Ascending aorta (tissue), 2 donors: ENCODE data around the gene ST3GAL5. TPM values are rescaled to one million over a fixed set of nuclear protein-coding genes. Genes with fewer than 3 reads are reported as not detected.

Source experiments
- DNase-seq, 2 donors: peaks; one replicate each; pipeline ENCODE4 v3.0.0-alpha.2; 2019; ENCODE audit warnings: low spot score in 2 of 2
- H3K27ac ChIP-seq, 2 donors: fragments of 200-600 bp; sonication (generic); one replicate each; pipeline ENCODE4 v1.5.1; 2016 to 2017; ENCODE audit warnings: mild to moderate bottlenecking in 1 of 2
- H3K27me3 ChIP-seq: fragments of 200-600 bp; sonication (generic); one replicate; pipeline ENCODE4 v1.5.1; 2017
- H3K36me3 ChIP-seq, 2 donors: fragments of 200-600 bp; sonication (generic); one replicate each; pipeline ENCODE4 v1.5.1; 2016
- H3K4me1 ChIP-seq, 2 donors: fragments of 200-600 bp; sonication (generic); one replicate each; pipeline ENCODE4 v1.5.1; 2016 to 2017; ENCODE audit warnings: mild to moderate bottlenecking in 1 of 2
- H3K4me3 ChIP-seq, 2 donors: fragments of 200-600 bp; sonication (generic); one replicate each; pipeline ENCODE4 v1.5.1; 2016 to 2017; ENCODE audit warnings: mild to moderate bottlenecking in 1 of 2
- H3K9me3 ChIP-seq, 2 donors: fragments of 200-600 bp; sonication (generic); one replicate each; pipeline ENCODE4 v1.5.1; 2016
- CTCF ChIP-seq, 3 experiments: fragments of 200-600 bp in 2 of 3; fragments of 450-650 bp in 1 of 3; sonication (generic) in 2 of 3; IDR thresholded peaks; one replicate each; pipeline ENCODE4 v1.5.1; 2016 to 2019; ENCODE audit warnings: antibody characterized with exemption in 3 of 3, mild to moderate bottlenecking in 1 of 3, moderate library complexity in 1 of 3
- intact Hi-C: fragments of 100-400 bp; cut with DNase I; formaldehyde crosslinking; loops from one replicate; pipeline ENCODE4 v1.15.1; 2023
- total RNA-seq: library from RNA; depleted of rRNA; stranded (reverse); fragments of >200 nt; gene quantifications from one replicate; pipeline ENCODE4 v1.1.0, GENCODE V29; 2016

Gene ST3GAL5
- total RNA-seq, 1 donor from 2014 or later, result 21.0 TPM

- Histone ChIP-seq H3K27me3 (no peaks in the 10 kb centered on the region), H3K36me3 (peaks cover 12 to 35% of the 10 kb centered on the region in 2 donors), H3K9me3 (no peaks in the 10 kb centered on the region), H3K4me1 (peaks cover 44 to 80% of the 10 kb centered on the region in 2 donors), H3K27ac (peak overlapping the region; percentile 87 to 91), H3K4me3 (no peak overlapping the region)
- DNase-seq, result peak in 1 of 2 donors; percentile 86
- no peak for TF ChIP-seq CTCF (IDR thresholded peaks at IDR 0.05)
- intact Hi-C loops, result loop anchor here (1.0 kb wide), 1 partner anchor 21 kb away; no protein-coding TSS in a partner anchor
Observed at GRCh38 chr2:85792783-85793441, 95.9 kb downstream of the ST3GAL5 start.

DNA sequence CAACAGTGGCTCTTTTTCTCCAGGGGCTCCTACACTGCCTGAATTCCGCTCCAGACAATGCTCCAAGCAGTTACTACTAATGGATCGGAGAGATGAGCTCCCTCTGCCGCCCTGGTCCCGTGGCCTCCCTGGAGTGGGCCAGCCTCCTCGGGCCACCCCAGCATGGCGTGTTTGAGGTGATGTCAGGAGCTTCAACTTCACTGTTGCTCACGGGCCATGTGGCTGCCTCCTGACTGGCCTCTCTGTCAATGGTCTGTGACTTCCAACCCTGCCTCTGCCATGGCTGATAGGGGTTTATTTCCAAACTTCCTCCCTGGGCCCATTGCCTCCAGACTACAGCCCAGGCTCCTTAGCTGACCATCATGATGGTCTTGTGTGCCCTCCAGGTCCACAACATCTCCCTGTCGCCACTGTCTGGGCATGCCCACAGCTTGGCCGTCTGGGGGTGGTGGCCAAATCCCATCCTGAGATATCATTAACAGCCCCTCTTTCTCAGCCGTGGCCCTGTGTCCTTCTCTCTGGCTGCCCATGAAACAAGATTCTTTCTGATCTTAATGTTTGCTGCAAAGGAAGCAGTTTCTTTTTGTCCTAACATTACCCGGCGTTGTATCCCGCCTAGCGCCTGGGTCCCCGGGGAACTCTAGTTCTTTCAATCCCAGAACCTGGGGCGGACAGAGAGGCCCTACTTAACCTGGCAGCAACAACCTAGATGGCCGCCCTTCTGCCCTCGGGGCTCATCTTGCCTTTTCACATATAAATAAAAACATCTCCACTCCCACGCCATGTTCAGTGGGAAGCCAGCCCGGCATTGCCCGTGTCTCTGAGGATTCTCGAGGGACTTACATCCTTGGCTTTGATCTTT, 96.9 kb downstream of the ST3GAL5 start:
- no peaks in the 10 kb centered on the region for H3K27me3 ChIP-seq
- intact Hi-C loops, result loop anchor here (1.0 kb wide), 1 partner anchor 20 kb away; no protein-coding TSS in a partner anchor
- no peak overlapping the region for H3K4me3 ChIP-seq
- TF ChIP-seq CTCF (IDR thresholded peaks at IDR 0.05), result no peak
- peak overlapping the region; percentile 87 to 91 for H3K27ac ChIP-seq
- peaks cover 39 to 80% of the 10 kb centered on the region in 2 donors for H3K4me1 ChIP-seq
- no peaks in the 10 kb centered on the region for H3K9me3 ChIP-seq
- DNase-seq, result no peak
- peaks cover 22 to 45% of the 10 kb centered on the region in 2 donors for H3K36me3 ChIP-seq

DNA sequence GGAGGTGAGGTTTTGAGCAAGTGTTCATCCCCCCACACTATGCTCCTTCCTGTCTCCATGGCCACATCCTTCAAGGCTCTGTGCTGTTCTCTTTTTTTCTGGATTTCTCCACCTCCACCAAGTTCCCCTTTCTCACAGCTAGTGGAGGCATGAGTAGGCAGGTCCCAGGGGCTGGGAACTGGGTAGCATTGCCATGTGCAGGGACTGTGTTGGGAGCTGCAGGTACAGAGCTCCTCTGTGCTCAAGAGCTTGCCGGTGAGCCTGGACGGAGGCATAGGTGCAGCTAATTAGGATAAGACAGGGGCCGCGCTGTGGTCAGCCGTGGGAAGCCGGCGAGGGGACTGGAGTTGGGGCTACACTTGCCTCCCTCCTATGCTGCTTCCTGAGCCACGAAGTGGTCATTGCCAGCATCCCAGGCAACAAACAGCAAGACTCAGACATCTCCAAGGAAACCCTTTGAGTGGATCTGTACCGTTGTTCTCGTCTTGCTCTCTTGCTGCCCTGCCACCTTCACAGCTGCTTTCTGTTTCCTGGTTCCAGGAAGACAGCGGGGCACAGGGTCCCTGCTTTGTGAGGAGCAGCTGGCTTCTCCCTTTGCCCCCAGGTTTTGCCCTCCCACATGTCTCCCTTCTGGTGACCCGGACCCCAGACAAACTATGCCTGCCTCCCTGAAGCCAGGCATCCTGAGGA, 98.1 kb downstream of the ST3GAL5 start:
- H3K36me3 ChIP-seq, result peaks cover 25 to 53% of the 10 kb centered on the region in 2 donors
- TF ChIP-seq CTCF (IDR thresholded peaks at IDR 0.05), result no peak
- no peaks in the 10 kb centered on the region for H3K27me3 ChIP-seq
- peaks cover 34 to 79% of the 10 kb centered on the region in 2 donors for H3K4me1 ChIP-seq
- no peak for DNase-seq
- H3K4me3 ChIP-seq, result no peak overlapping the region
- intact Hi-C loops, result no loop called here
- no peaks in the 10 kb centered on the region for H3K9me3 ChIP-seq
- H3K27ac ChIP-seq, result peak overlapping the region; percentile 87 to 91

- intact Hi-C loops, result no loop called here
- no peak for TF ChIP-seq CTCF (IDR thresholded peaks at IDR 0.05)
- Histone ChIP-seq H3K4me1 (peaks cover 35 to 79% of the 10 kb centered on the region in 2 donors), H3K27me3 (no peaks in the 10 kb centered on the region), H3K36me3 (peaks cover 25 to 53% of the 10 kb centered on the region in 2 donors), H3K9me3 (no peaks in the 10 kb centered on the region), H3K4me3 (no peak overlapping the region), H3K27ac (peak overlapping the region in 1 of 2 donors; percentile 91)
- DNase-seq, result no peak
Observed at GRCh38 chr2:85790032-85790431, 98.8 kb downstream of the ST3GAL5 start.

GRCh38 chr2:85789271-85789670, 99.5 kb downstream of the ST3GAL5 start:
- Histone ChIP-seq H3K4me3 (no peak overlapping the region), H3K27ac (peak overlapping the region in 1 of 2 donors; percentile 80), H3K9me3 (no peaks in the 10 kb centered on the region), H3K4me1 (peaks cover 36 to 79% of the 10 kb centered on the region in 2 donors), H3K27me3 (no peaks in the 10 kb centered on the region), H3K36me3 (peaks cover 25 to 53% of the 10 kb centered on the region in 2 donors)
- intact Hi-C loops, result no loop called here
- no peak for DNase-seq
- TF ChIP-seq CTCF (IDR thresholded peaks at IDR 0.05), result no peak
